Stimulated activated CD4-positive, alpha-beta T cell treated with anti-CD3 and anti-CD28 coated beads, Interleukin-12 subunit alpha, Interleukin-12 subunit beta, amount 100 ng/mL, for 24 hours (primary cell): ENCODE results near the gene JAK3.
"Not testable (repeated sequence)": the region's sequence is repeated elsewhere in the genome, so short reads cannot be mapped to it uniquely, and the experiment has no call there.

ENCODE experiments used
- DNase-seq, 2 experiments: peaks; one replicate each; pipeline ENCODE4 v3.0.0-alpha.2; 2020; ENCODE audit warnings: low read depth in 2 of 2

Gene JAK3

DNA sequence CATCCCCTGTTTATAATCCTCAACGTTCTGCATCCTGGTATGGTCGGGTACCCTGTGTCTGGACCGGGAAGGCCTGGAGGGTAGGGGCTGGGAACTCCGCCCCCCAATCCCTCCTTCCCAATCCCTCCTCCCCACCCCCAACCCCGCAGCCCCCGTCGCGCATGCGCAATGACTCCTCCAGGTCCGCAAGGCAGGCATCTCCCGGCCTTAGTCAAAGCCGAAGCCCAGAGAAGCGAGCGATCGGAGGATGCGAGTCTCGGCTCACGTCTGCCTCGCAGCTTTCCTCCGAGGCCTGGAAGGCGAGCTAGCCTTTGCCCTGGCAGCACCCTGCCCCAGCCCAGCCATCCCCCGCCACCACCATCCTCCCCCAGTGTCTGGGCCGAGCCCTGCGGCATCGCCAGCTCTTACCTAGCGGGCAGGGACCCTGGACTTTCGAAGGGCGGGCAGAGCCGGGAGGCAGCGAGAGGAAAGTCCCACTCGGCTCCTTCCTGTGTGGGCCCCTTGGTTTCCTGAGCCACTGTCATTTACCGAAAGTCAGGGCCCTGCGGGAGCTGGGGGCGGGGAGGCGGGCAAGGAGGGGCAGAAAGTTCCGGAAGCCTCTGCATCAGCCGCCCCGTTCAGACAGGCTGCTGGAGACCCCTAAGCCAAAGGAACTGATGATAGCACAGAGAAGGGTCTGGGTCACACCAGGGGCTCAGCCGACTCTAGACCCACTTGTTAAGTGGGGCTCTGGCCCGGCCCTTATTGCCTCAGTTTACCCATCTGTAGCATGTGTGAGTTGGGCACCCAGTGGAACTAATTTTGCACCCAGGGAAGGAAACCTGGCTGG, at the start of gene JAK3:
JAK3 (minus strand) TSS at position 445 of the 829 bp plus-strand sequence. CDS start 3,565 bp downstream, outside the sequence.
- DNase-seq, result peak; percentile 81 to 84

DNA sequence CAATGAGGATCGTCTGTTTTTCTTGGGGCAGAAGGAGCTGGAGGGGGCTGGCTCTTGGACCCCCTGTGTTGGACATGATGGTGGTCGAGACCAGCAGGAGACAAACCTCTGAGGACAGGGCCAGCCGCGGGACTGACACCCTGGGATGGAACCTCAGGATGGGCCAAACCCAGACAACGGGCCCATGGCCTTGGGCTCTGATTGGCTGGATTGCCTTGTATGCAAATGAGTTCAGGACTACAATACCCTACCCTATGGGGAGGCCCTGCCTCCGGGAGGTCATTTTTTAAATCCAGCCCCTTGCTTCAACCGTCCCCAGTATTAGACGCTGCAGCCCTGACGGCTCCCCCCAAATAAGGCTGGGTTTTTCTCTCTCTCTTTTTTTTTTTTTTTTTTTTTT, 46.0 kb upstream of the JAK3 start:
- DNase-seq, result no peak

DNA sequence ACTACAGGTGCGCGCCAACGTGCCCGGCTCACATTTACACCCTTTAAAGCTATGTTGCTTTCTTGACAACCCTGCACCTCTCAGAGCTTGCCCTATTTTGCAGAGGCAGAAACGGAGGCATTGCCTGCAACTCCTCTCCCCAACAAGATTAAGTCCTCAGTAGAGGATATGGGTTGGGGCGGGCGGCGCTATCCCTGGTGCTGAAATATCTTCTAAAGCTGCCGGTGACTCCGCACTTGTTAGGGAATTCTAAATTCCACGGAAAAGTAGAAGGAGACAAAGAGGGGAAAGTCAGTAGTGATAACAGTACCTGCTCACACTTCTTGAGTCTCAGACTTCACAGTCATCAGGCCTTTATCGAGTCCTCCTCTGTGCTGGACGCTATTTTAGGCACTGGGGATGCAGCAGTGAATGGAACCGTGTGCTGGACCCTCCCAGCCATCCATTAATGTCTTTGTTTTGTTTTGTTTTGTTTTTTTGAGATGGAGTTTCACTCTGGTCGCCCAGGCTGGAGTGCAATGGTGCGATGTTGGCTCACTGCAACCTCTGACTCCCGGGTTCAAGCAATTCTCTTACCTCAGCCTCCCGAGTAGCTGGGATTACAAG, 41.9 kb upstream of the JAK3 start:
- DNase-seq, result no peak

- no peak for DNase-seq
Measured at GRCh38 chr19:17888260-17888659, 40.5 kb upstream of the JAK3 start.

DNA sequence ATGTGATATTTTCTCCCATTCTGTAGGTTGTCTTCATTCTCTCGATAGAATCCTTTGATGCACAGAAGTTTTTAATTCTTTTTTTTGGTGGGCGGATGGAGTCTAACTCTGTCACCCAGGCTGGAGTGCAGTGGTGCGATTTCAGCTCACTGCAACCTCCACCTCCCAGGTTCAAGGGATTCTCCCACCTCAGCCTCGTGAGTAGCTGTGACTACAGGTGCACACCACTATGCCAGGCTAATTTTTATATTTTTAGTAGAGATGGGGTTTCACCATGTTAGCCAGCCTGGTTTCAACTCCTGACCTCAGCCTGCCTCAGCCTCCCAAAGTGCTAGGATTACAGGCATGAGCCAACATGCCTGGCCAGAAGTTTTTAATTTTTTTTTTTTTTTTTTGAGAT, 39.4 kb upstream of the JAK3 start:
- not testable (repeated sequence) for DNase-seq

GRCh38 chr19:17886515-17886914, 38.7 kb upstream of the JAK3 start:
- no peak for DNase-seq

- no peak for DNase-seq
Measured at GRCh38 chr19:17883627-17884410, 36.0 kb upstream of the JAK3 start.

DNA sequence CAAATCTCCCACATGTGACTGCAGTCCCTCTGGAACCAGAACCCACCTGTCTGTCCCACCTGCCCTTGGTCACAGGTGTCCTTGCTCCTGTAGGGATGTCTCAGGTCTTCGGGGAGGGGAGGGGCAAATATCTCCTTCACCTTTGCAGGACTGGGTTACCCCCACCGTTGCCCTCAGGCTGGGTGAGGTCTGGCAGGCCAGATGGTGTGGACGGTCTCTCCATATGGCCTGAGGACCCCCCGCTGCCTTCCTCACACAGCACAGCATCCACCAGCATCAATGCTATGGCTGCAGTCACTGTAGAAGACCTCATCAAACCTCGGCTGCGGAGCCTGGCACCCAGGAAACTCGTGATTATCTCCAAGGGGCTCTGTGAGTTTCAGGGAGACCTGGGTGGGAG, 33.9 kb upstream of the JAK3 start:
- no peak for DNase-seq

- DNase-seq, result no peak
Measured at GRCh38 chr19:17879466-17879865, 31.7 kb upstream of the JAK3 start.

DNA sequence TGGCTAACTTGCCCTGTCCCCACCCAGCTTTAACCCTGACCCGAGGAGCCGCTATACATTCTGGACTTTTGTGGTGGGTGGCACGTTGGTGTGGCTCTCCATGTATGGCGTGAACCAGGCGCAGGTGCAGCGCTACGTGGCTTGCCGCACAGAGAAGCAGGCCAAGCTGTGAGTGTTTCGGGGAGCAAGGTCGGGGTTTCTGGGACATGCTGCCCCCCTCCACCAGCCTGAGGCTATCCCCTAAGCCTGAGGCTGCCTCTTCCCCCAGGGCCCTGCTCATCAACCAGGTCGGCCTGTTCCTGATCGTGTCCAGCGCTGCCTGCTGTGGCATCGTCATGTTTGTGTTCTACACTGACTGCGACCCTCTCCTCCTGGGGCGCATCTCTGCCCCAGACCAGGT, 29.9 kb upstream of the JAK3 start:
- no peak for DNase-seq

- no peak for DNase-seq
Measured at GRCh38 chr19:17874758-17875135, 27.0 kb upstream of the JAK3 start.

DNA sequence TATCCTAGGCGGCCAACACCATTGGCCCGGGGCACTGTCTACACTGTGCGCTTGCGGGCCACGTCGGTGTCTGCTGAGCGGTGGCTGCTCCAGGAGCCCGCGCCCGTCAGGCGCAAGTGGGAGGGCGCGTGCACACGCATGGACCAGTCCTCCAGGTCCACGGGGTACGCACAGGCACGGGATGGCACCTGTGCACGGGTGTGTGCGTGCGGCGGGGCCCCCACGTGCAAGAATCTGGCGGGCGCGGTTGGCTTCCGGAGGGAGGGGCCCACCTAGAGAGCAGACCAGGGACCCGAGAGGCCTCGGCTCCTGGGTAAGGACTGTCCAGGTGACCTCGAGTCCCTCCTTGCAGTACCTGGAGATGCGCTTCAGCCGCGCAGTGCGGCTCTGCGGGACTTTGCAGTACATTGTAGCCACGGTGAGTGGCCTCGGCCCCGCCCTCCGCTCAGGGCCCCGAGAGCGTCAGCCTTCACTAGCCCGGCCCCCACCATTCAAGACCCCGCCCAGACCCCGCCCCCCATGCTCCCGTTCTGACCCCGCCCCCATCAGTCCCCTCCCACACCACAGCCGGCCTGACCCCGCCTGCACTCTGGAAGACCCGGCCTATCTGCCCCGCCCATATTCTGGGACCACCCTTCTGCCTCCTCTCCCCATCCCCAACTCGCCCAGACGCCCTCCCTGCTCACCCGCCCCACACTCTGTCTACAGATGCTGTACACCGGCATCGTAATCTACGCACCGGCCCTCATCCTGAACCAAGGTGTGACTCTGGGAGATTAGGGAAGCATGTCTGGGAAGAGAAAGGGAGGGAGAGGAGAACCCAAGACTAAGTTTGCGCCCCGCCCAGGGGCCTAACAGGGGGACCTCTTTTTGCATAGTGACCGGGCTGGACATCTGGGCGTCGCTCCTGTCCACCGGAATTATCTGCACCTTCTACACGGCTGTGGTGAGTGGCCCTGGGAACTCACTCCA, 26.3 kb upstream of the JAK3 start:
- peak in 1 of 2 experiments; percentile 70 for DNase-seq

GRCh38 chr19:17872251-17873001, 24.6 kb upstream of the JAK3 start:
- no peak for DNase-seq

GRCh38 chr19:17871878-17872250, 24.1 kb upstream of the JAK3 start, which contains the start of gene SLC5A5:
Gene SLC5A5 (plus strand): TSS chr19:17871945. CDS start chr19:17872320, 375 bp downstream.
- no peak for DNase-seq

GRCh38 chr19:17871032-17871877, 23.5 kb upstream of the JAK3 start:
- no peak for DNase-seq

- no peak for DNase-seq
Measured at GRCh38 chr19:17869114-17869608, 21.4 kb upstream of the JAK3 start.

- DNase-seq, result no peak
Measured at GRCh38 chr19:17868669-17869068, 20.9 kb upstream of the JAK3 start.

DNA sequence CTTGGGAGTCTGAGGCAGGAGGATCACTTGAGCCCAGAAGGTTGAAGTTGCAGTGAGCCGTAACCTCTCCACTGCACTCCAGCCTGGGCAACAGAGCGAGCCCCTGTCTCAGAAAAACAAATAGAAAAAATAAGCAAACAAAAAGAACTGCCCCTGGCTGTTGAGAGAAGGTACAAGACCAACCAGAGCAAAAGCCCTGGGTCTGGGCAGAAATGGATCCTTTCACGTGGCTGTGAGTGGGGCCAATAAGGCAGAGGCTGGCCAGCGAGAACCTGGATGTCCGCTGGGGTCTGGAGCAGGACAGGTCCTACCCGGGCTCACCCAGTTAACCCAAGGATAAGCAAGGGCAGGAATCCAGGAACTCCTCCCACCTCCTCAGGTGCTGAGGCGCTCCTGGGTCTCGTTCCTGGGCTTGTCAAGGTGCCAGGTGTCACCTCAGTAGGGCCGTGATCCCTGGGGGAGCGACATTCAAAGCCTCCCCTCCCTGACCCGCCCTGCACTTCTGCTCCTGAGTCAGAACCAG, 19.2 kb upstream of the JAK3 start:
- DNase-seq, result no peak

DNA sequence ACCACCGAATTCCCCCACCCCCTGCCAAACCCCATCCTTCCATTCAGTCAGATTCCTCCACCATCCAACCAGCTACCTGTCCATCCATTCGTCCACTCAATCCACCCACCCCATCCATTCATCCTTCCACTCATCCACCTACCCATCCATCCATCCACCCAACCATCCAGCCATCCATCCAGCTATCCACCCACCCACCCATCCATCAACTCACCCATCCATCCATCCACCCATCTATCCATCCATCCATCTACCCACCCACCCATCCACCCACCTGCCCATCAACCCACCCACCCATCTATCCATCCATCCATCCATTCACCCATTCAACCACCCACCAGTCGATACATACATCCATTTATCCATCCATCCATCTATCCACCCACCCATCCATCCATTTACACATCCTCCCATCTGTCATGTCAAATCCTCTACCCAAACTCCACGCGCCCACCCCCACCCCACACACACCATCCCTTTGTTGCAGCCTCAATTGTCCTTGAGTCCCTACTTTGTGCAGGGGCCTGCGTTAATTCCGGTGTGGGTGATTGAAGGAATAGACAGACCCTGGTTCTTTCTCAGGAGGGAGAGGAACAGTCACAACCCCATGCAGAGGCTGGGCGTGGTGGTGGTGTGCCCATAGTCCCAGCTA, 18.7 kb upstream of the JAK3 start:
- no peak for DNase-seq
